ENCODE results near the gene ST6GALNAC6. TPM values are rescaled to one million over a fixed set of nuclear protein-coding genes. Genes with fewer than 3 reads are reported as not detected.
A peak's percentile ranks its signal among the peaks of the same experiment; 100 is the strongest.

The ST6GALNAC6 gene
- total and polyA plus RNA-seq, 2 of the 8 experiments (the other 6 are each of a cell fraction or from before 2014, with no cell fraction given) = 43.7 to 64.4 TPM

DNA sequence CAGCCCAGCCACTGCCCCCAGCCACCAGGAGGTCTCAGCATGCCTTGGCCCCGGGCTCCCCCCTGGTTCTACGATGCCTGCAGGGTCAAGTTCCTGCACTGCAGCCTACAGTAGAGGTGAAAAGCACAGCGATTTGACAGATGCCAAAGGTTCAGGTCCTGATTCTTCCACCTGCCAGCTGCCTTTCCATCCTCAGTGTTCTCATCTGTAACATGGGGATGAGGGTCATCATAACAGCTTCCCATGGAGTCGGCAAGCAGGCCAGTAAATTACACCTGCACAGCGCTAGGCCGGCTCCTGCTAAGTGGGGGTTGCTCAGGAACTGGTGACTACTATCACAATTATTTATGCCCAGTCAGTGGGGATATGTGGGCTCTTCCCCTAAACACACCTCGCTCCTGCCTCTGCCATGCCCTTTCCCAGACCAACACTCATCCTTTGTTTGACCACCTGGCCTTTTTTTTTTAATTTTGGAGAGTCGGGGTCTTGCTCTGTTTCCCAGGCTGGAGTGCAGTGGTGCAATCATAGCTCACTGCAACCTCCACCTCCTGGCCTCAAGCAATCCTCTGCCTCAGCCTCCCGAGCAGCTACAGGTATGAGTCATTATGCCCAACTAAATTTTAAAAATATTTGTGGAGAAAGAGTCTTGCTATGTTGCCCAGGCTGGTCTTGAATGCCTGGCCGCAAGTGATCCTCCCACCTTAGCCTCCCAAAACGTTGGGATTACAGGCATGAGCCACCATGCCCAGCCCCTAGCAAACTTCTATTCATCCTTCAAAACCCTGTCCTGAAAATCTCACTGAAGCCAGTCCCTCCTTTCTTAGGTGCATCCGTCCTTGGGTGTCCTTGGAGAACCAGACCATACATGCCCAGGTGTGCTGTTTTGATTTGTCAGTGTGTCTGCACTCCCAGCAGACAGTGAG, 51.3 kb downstream of the ST6GALNAC6 start:
- H3K27ac ChIP-seq (ENCODE audit: low read depth, low read length) = no peak overlapping the region
- TF ChIP-seq GABPA (IDR thresholded peaks at IDR 0.05; ENCODE audit: borderline replicate concordance, insufficient read depth, low read length) = no peak
- TF ChIP-seq KDM1A (IDR thresholded peaks at IDR 0.05; ENCODE audit: borderline replicate concordance, low read length) = 0 out of 2 replicates have a peak, but pooled peaks have one; percentile 35
- 0 out of 2 replicates have a peak overlapping the region, but pooled peaks have one; percentile 39 for H2AK5ac ChIP-seq (ENCODE audit: low read depth, low read length)
- no peak overlapping the region for H4K8ac ChIP-seq (ENCODE audit: extremely low read depth, insufficient read depth, low read length)
- H2BK20ac ChIP-seq (ENCODE audit: low read length) = no peak overlapping the region
- H3K4ac ChIP-seq (replicated peaks; ENCODE audit: insufficient read length, low read depth, low read length) = no peak overlapping the region
- no peak overlapping the region for H3K9ac ChIP-seq (replicated peaks in 1 of 4; ENCODE audit: extremely low read depth in 1 of 4, low read depth in 3 of 4, low read length in 3 of 4)
- H3K4me1 ChIP-seq (replicated peaks in 1 of 4; ENCODE audit: control insufficient read depth in 3 of 4, insufficient read depth in 4 of 4, low read length in 3 of 4) = peaks cover 0 to 8% (median 5%) of the 10 kb centered on the region in 4 experiments; a peak in 6 of 7 replicates
- H3K18ac ChIP-seq (ENCODE audit: extremely low read depth, low read length) = no peak overlapping the region
- H3K56ac ChIP-seq (replicated peaks; ENCODE audit: insufficient read length, low read depth, low read length) = no peak overlapping the region
- no peak overlapping the region for H2BK12ac ChIP-seq (ENCODE audit: low read depth, low read length)
- no peak overlapping the region for H3K4me3 ChIP-seq (ENCODE audit: extremely low read depth in 1 of 4, insufficient read depth in 2 of 4, low read depth in 3 of 4, low read length in 4 of 4)
- H2AFZ ChIP-seq (ENCODE audit: low read length) = no peak overlapping the region
- H3K14ac ChIP-seq (ENCODE audit: insufficient read length) = no peak overlapping the region
- POLR2A ChIA-PET (ENCODE audit: partially characterized antibody) = interaction anchor here (1.9 kb wide), 1 partner anchor 38 kb away, joined by 5 read pairs; no protein-coding TSS in a partner anchor
- H3K27me3 ChIP-seq (replicated peaks in 1 of 4; ENCODE audit: control insufficient read depth in 3 of 4, extremely low read depth in 1 of 4, insufficient read depth in 3 of 4, low read length in 3 of 4) = no peaks in the 10 kb centered on the region; a peak in 1 of 7 replicates
- H4K20me1 ChIP-seq (replicated peaks in 1 of 2; ENCODE audit: control insufficient read depth in 1 of 2, insufficient read depth in 2 of 2, low read length in 2 of 2) = no peaks in the 10 kb centered on the region
- H3K23ac ChIP-seq (ENCODE audit: insufficient read length) = no peak overlapping the region
- no peak overlapping the region for H4K91ac ChIP-seq (replicated peaks; ENCODE audit: insufficient read length, low read length)
- H3K23me2 ChIP-seq (ENCODE audit: low read depth, low read length) = no peaks in the 10 kb centered on the region
- FAIRE-seq (no peak), DNase-seq (ENCODE audit: low read depth in 1 of 2, low spot score in 2 of 2) (no peak)
- H3K4me2 ChIP-seq (ENCODE audit: insufficient read depth in 1 of 2, low read depth in 2 of 2, low read length in 2 of 2) = no peak overlapping the region
- no peaks in the 10 kb centered on the region for H3K36me3 ChIP-seq (ENCODE audit: control insufficient read depth in 2 of 4, insufficient read depth in 4 of 4, low read length in 3 of 4)
- no peak overlapping the region for H2BK5ac ChIP-seq (ENCODE audit: low read depth, low read length)
- H3K79me2 ChIP-seq (ENCODE audit: control insufficient read depth in 1 of 2, insufficient read depth in 2 of 2, low read length in 2 of 2) = no peaks in the 10 kb centered on the region
- no peak overlapping the region for H2BK120ac ChIP-seq (replicated peaks; ENCODE audit: low read depth, low read length)
- 84% methylated on average over 12 of the region's 12 CpGs; no CpG with 5 or more reads in 1 of the 2 experiments for WGBS, 2 experiments (ENCODE audit: extremely low coverage in 1 of 2, insufficient coverage in 1 of 2, insufficient read length in 1 of 2, insufficient replicate concordance in 2 of 2, low coverage in 1 of 2, low lambda C conversion rate in 2 of 2, missing lambda C conversion rate in 1 of 2)
- no peak overlapping the region for H2BK15ac ChIP-seq (ENCODE audit: low read length)
- no peaks in the 10 kb centered on the region for H3K79me1 ChIP-seq (ENCODE audit: low read depth, low read length)
- H3K9me3 ChIP-seq (ENCODE audit: insufficient read depth in 2 of 2, low read depth in 1 of 2, low read length in 1 of 2) = no peaks in the 10 kb centered on the region
- CTCF ChIA-PET (ENCODE audit: partially characterized antibody) = interaction anchor here (0.9 to 2.0 kb wide), 5 partner anchors 12 to 23 kb away, joined by 3 to 9 read pairs (median 4); no protein-coding TSS in a partner anchor
- no peak overlapping the region for H4K5ac ChIP-seq (ENCODE audit: insufficient read length, low read depth, low read length)
